GM21576 (cell line): ENCODE measurements around the gene NME7.

ENCODE experiments used
- ATAC-seq: cut with Tn5 transposase; IDR thresholded peaks from one replicate; pipeline ENCODE4 v1.9.1; 2021; ENCODE audit warnings: mild to moderate bottlenecking, moderate library complexity; ENCODE audit not compliant: unreplicated experiment

Gene NME7

DNA sequence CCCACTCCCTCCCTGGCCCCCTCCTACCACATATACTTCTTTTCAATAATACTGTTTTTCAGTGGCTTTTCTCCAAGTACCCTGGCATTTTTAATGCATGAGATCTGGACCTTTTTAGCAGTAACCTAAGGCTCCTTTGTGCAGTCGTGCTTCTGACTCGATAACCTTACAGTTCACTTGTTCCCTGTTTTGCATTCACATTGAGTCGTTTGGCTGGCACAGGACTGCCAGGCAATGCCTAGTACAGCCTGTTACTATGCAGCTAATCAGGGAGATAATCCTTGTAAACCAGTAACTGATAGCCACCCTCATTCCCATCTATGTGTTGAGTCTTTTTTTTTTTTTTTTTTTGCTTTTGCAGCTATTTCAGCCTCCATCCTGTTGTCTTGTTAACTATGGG is 257.4 kb downstream of the NME7 start:
- no peak for ATAC-seq

DNA sequence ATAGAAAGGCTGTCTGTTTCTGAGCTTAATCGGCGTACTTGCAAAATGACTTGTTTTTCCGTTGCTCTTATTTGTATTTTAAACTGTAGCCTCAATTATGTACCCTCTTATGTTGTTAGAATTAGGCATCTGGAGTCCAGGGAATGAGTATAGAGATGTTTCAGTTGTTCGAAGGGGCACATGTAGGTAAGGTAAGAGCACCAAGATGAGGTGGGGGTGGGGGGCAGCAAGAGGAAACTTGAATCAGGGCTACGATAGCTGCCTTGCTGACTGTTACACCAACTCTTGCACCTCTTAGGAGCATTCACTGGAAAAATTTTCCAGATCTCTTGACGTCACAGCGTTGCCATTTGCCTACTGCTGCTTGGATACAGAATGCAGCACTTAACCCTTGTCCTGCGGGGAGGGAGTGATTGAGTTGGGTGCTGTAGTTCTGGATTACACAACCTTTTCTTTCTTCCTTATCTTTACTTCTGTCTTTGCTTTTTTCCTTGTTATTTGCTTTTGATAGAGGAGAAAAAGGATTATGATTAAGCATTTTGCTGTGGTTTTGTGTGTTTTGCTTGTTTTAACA is 257.9 kb downstream of the NME7 start:
- ATAC-seq = no peak

GRCh38 chr1:169108863-169109560 is 258.6 kb downstream of the NME7 start:
- peak; percentile 25 for ATAC-seq

GRCh38 chr1:169108223-169108622 is 259.4 kb downstream of the NME7 start:
- no peak for ATAC-seq

DNA sequence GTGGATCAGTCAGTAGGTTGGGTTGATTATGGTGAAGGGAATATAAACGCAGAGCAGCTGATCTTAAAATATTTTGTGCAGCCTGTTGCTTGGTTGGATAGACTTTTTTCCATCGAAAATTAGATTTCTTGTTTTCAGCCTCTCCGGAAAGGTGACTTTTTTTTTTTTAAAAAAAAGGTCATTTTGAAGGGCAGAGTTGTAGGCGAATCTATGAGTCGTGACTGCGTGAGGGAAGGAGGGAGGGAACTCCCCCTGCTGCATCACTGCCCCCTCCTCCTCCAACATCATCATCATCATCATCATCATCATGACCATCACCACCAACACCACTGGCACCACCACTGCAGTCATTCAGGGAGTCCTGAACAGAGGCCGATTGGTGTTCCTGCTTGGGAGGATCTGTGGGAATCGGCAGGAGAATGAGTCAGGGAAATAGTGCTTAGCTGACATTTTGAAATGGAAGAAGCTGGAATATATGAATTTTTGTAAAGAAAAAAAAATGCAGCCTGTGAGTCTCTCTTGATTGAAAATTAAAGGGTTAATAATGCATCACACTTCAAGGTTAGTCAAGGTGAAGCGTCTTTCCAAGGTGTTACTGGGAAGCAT is 259.9 kb downstream of the NME7 start:
- no peak for ATAC-seq

DNA sequence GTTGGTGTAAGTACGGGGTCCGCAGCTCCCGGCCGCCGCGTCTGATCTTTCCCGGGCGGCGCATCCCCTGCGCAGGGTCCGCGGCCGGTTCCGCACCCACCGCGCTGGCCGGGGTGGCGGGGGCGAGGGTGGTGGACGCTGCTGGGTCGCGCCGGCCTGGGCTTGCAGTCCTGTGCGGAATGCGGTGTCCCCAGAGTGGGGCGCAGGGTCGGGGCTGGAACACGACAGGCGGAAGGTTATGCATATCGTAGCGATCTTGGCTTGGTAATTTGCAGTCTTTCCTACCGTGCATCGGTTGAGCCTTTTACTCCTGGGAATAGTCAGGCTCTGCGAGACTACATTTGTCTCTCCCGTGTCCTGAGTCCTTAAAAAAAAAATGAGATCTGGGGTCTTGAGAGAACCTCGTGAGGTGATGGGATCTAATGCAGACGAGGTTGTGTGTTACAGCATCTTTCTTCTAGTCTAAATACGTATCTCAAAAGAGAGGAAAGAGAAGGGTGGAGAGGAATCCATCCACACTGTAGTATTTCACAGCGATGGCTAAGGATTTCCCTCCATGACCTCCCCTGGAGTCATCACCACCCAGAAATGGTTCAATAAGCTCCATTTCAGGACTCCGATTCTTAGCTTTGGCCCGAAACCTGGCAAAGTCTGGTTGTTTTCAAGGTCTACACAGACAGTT is 260.5 kb downstream of the NME7 start:
- ATAC-seq = no peak

DNA sequence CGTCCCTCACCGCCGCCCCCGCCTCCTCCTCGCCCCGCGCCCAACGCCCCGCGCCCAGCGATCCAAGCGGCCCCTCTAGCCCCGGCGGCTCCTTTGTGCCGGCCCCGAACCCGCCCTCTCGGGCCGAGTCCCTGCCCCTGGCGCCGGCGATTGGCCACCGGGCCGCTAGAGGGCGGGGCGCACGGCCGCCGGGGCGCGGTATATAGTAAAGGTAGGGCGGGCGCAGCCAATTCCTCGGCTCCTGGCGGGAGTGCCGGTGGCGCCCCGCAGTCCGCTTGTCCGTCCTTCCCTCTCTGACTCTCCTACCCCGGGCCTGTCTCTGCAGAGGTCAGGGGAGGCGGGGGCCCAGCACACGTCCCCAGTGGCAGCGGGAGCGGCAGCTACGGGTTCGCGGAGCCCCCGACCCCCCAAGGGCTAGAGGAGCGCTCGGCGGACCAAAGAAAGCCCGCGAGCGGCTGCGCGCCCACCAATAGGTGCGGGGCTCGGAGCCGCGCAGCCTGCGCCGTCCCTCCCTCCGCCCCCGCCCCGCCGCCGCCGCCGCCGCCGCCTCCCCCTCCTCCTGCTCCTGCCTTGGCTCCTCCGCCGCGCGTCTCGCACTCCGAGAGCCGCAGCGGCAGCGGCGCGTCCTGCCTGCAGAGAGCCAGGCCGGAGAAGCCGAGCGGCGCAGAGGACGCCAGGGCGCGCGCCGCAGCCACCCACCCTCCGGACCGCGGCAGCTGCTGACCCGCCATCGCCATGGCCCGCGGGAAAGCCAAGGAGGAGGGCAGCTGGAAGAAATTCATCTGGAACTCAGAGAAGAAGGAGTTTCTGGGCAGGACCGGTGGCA is 261.3 kb downstream of the NME7 start, which contains the start of gene ATP1B1:
Gene ATP1B1 (plus strand): TSS at position 596 of the 826 bp plus-strand sequence. CDS start 140 bp downstream, at position 736.
- peak; percentile 87 for ATAC-seq

DNA sequence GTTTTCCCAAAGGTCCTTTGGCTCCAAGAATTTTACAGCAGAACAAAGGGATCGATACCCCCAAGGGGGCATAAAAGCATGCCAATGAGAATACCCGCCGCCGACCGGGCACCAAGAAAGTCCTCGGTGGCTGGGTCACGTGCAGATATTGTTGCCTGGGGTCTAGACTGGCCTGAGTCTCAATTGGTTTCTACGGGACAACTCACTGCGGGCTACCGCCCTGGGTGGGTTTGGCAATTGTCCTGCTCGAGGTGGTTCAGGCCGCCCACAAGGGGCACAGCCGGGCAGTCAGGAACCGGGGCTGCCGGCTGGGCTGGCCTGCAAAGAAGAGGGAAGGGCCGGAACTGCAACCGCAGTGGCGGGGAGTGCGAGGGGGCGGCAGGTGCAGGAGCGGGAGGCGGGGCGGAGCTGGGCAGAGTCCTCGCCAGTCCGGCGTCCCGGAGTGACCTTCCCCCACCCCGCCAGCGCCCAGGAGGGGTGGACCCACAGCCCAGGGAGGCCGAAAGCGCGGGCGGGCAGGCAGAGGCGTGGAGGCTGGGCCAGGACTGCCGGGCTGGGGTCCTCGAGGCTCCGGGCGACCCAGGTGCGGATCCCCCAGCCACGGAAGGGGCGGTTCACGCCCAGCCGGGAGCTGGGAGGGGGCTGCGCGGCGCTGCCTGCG is 262.0 kb downstream of the NME7 start:
- ATAC-seq = peak; percentile 35

GRCh38 chr1:169105087-169105433 is 262.5 kb downstream of the NME7 start:
- ATAC-seq = no peak

- no peak for ATAC-seq
Measured at GRCh38 chr1:169103480-169103893, 264.1 kb downstream of the NME7 start.

DNA sequence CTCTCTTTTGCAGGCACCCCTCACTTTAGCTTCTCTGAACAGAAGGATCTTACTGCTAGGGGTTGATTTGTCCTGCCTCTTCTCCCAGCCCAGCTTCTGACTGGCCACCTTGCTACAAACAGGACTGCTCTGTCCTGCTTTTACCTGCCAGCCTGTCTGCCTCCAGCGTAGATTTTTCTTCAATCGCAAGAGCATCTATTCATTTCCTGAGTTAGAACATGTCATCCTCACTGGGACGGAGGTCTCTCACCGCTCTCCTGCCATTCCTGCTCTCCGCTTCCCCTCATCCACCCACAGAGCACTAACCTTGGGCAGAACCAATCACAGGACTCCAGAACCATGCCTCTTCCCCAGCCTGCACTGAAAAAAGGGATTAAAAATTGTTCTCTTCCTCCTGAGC is 264.6 kb downstream of the NME7 start:
- no peak for ATAC-seq

GRCh38 chr1:169102567-169102966 is 265.0 kb downstream of the NME7 start:
- no peak for ATAC-seq

GRCh38 chr1:169100651-169101088 is 266.9 kb downstream of the NME7 start:
- ATAC-seq = no peak

DNA sequence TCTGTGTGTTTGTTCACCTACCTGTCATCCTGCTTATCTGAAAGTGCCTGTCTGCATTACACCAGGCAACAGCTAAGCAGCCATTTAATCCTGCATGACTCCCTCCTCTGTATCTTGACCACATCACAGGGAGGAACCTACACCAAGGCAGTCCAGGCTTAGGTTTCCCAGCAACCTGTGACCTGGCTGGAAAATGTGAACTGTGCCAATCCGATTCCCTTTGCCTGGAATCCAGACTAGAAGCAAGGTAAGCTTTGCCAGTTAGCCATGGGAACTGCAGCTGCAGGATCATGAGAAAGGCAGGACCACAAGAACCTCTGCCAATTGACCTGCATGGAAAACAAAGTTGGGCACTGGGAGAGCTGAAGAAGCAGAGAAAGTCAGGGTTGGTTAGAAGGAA is 267.4 kb downstream of the NME7 start:
- no peak for ATAC-seq

GRCh38 chr1:169099561-169099960 is 268.0 kb downstream of the NME7 start:
- no peak for ATAC-seq

GRCh38 chr1:169098380-169098779 is 269.2 kb downstream of the NME7 start:
- no peak for ATAC-seq

- no peak for ATAC-seq
Measured at GRCh38 chr1:169094897-169095569, 272.6 kb downstream of the NME7 start.

DNA sequence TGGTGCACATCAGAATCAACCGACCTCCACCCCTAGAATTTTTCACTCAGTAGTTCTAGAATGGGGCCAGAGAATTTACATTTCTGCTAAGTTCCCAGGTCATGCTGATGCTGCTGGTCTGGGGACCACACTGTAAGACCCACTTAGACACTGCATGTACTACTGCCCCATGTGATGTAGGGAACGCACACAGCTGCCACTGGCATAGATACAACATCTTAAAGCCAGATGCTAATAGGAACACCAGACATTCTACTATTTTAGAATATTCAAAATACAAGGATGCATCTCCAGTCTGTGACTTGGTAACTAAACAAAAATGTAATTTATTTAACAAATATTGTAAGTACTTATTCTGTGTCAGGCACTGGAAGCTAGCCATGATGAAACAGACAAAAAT is 275.2 kb downstream of the NME7 start:
- no peak for ATAC-seq

DNA sequence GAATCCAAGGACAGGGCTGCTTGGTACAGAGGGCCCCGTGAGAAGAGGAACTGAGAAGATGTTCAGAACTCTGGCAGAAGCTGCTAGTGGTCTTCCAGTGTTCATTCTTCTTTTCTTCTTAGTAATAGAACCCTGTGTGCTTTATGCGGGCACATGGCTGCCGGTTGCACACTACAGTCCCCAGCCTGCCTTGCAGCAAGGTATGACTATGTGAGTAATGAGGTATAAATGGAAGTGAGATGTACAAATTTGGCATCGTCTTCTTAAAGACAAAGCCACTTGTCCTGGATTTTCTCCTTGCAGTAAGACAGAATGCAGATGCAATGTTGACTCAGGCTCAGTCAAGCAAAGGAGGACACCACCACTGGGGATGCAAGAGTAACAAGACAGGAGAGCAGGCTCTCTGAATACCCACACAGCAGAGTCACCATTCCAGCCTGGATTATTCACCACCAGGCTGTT is 276.1 kb downstream of the NME7 start:
- peak; percentile 82 for ATAC-seq

- peak; percentile 43 for ATAC-seq
Measured at GRCh38 chr1:169090900-169091311, 276.7 kb downstream of the NME7 start.
